ENCODE measurements around the gene CACNA1G. TPM values are rescaled to one million over a fixed set of nuclear protein-coding genes. Genes with fewer than 3 reads are reported as not detected.

CACNA1G gene
- total and polyA plus RNA-seq, 4 donors: under 0.01 to 0.14 (median 0.01) TPM; not detected in 1

DNA sequence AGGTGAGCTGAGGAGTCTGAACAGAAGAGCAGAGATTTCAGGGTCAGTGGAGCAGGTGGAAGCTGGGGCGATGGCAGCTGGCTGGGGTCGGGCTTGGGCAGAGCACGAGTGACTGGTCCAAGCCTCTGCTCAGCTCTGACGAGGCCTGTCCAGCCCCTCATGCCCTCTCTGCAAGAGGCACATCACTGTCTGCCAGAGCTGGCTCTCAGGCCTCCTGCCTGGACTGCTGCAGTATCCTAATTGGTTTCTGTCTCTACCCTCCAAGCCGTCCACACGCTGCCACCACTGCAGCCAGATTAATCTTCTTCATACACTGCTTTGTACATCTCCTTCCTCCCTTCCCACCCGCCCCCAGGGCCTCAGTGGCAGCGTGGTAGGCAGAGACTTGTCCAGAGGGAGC is 25.4 kb downstream of the CACNA1G start:
- 81% methylated on average over 8 of the region's 8 CpGs for WGBS
- Histone ChIP-seq H3K27ac (ENCODE audit: low read depth in 1 of 2, low read length in 2 of 2) (no peak overlapping the region), H3K36me3 (ENCODE audit: control insufficient read depth in 4 of 4, insufficient read depth in 3 of 4, low read depth in 1 of 4, low read length in 3 of 4) (no peaks in the 10 kb centered on the region), H3K9me3 (ENCODE audit: control insufficient read depth in 4 of 4, low read length in 3 of 4) (no peaks in the 10 kb centered on the region), H3K4me1 (ENCODE audit: control insufficient read depth in 4 of 4, insufficient read depth in 4 of 4, low read length in 3 of 4) (peaks cover 0 to 10% (median 7%) of the 10 kb centered on the region in 4 donors), H3K27me3 (ENCODE audit: control insufficient read depth in 4 of 4, insufficient read depth in 4 of 4, low read length in 3 of 4) (no peaks in the 10 kb centered on the region), H3K4me3 (ENCODE audit: low read depth in 1 of 3, low read length in 3 of 3) (no peak overlapping the region), H3K9ac (ENCODE audit: low read depth in 1 of 2, low read length in 2 of 2) (no peak overlapping the region)
- no peak for DNase-seq (ENCODE audit: low spot score)
- TF ChIP-seq GABPA (IDR thresholded peaks at IDR 0.05 in 1 of 2, conservative IDR thresholded peaks at IDR 0.05 in 1 of 2) (no peak), FOXA2 (IDR thresholded peaks at IDR 0.05) (no peak), TAF1 (conservative IDR thresholded peaks at IDR 0.05) (no peak), RAD21 (IDR thresholded peaks at IDR 0.05) (no peak), YY1 (IDR thresholded peaks at IDR 0.05) (no peak), SP1 (IDR thresholded peaks at IDR 0.05) (no peak), HNF4G (IDR thresholded peaks at IDR 0.05) (no peak), JUND (IDR thresholded peaks at IDR 0.05) (no peak), EGR1 (IDR thresholded peaks at IDR 0.05; ENCODE audit: low read depth in 2 of 2) (no peak), RXRA (IDR thresholded peaks at IDR 0.05) (no peak), FOXA1 (IDR thresholded peaks at IDR 0.05) (no peak), HNF4A (conservative IDR thresholded peaks at IDR 0.05) (no peak)
- TF ChIP-seq, protein P1, sequence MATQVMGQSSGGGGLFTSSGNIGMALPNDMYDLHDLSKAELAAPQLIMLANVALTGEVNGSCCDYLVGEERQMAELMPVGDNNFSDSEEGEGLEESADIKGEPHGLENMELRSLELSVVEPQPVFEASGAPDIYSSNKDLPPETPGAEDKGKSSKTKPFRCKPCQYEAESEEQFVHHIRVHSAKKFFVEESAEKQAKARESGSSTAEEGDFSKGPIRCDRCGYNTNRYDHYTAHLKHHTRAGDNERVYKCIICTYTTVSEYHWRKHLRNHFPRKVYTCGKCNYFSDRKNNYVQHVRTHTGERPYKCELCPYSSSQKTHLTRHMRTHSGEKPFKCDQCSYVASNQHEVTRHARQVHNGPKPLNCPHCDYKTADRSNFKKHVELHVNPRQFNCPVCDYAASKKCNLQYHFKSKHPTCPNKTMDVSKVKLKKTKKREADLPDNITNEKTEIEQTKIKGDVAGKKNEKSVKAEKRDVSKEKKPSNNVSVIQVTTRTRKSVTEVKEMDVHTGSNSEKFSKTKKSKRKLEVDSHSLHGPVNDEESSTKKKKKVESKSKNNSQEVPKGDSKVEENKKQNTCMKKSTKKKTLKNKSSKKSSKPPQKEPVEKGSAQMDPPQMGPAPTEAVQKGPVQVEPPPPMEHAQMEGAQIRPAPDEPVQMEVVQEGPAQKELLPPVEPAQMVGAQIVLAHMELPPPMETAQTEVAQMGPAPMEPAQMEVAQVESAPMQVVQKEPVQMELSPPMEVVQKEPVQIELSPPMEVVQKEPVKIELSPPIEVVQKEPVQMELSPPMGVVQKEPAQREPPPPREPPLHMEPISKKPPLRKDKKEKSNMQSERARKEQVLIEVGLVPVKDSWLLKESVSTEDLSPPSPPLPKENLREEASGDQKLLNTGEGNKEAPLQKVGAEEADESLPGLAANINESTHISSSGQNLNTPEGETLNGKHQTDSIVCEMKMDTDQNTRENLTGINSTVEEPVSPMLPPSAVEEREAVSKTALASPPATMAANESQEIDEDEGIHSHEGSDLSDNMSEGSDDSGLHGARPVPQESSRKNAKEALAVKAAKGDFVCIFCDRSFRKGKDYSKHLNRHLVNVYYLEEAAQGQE (IDR thresholded peaks at IDR 0.05): no peak
- TF ChIP-seq, protein P2, sequence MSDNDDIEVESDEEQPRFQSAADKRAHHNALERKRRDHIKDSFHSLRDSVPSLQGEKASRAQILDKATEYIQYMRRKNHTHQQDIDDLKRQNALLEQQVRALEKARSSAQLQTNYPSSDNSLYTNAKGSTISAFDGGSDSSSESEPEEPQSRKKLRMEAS (IDR thresholded peaks at IDR 0.05): no peak
- TF ChIP-seq, protein P3, sequence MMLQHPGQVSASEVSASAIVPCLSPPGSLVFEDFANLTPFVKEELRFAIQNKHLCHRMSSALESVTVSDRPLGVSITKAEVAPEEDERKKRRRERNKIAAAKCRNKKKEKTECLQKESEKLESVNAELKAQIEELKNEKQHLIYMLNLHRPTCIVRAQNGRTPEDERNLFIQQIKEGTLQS (IDR thresholded peaks at IDR 0.05): no peak
- TF ChIP-seq, protein P4, sequence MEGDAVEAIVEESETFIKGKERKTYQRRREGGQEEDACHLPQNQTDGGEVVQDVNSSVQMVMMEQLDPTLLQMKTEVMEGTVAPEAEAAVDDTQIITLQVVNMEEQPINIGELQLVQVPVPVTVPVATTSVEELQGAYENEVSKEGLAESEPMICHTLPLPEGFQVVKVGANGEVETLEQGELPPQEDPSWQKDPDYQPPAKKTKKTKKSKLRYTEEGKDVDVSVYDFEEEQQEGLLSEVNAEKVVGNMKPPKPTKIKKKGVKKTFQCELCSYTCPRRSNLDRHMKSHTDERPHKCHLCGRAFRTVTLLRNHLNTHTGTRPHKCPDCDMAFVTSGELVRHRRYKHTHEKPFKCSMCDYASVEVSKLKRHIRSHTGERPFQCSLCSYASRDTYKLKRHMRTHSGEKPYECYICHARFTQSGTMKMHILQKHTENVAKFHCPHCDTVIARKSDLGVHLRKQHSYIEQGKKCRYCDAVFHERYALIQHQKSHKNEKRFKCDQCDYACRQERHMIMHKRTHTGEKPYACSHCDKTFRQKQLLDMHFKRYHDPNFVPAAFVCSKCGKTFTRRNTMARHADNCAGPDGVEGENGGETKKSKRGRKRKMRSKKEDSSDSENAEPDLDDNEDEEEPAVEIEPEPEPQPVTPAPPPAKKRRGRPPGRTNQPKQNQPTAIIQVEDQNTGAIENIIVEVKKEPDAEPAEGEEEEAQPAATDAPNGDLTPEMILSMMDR (IDR thresholded peaks at IDR 0.05; ENCODE audit: low read depth, low read length, missing input control): no peak
- TF ChIP-seq, protein P5, sequence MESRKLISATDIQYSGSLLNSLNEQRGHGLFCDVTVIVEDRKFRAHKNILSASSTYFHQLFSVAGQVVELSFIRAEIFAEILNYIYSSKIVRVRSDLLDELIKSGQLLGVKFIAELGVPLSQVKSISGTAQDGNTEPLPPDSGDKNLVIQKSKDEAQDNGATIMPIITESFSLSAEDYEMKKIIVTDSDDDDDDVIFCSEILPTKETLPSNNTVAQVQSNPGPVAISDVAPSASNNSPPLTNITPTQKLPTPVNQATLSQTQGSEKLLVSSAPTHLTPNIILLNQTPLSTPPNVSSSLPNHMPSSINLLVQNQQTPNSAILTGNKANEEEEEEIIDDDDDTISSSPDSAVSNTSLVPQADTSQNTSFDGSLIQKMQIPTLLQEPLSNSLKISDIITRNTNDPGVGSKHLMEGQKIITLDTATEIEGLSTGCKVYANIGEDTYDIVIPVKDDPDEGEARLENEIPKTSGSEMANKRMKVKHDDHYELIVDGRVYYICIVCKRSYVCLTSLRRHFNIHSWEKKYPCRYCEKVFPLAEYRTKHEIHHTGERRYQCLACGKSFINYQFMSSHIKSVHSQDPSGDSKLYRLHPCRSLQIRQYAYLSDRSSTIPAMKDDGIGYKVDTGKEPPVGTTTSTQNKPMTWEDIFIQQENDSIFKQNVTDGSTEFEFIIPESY (IDR thresholded peaks at IDR 0.05): no peak

Data from liver (tissue), 9 donors.